ENCODE measurements around the gene NLGN2.

Gene NLGN2

DNA sequence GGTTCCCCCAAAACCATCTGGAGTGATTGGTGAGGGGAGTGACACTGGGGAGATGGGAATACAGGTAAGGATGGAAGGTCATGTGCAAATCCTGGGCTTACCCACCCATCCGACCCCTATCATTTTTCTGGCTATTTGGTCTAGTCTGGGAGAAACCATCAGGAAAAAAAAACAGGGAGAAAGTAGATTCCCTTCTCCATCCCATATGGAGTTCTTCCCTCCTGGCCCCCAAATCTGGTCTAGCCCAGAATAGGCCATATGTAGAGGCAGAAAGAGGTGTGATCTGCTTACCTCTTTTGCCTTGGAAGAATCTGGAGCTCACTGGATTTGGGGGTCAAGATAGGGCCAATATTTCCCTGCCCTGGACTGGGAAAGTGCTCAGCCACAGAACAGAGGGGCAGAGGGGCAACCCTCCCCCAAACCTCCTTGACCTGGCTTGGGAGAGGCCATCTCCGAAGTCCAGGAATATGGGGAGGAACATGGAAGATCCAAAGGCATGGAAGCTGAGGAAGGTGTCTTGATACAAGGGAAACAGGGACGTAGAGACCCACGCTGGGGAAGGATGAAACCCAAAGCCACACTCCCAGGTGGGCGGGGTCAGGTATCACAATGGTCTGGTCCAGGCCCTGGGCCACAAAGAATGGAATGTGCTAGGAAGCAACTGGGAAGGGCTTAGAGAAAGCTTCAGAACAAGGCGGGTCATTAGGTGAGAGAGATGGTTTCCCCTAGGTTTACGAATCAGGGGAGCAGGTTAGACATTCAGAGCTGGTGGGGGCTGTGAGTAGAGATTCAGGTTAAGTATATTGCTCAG is 53.4 kb downstream of the NLGN2 start:
- DNase-seq (ENCODE audit: low read depth): no peak
- no peak overlapping the region for H3K4me3 ChIP-seq (ENCODE audit: low read depth, low read length)
- no peak for TF ChIP-seq CTCF (IDR thresholded peaks at IDR 0.05; ENCODE audit: control insufficient read depth, extremely low read depth, insufficient read depth)

GRCh38 chr17:7462474-7463371 is 55.1 kb downstream of the NLGN2 start:
- H3K4me3 ChIP-seq (ENCODE audit: low read depth, low read length): no peak overlapping the region
- TF ChIP-seq CTCF (IDR thresholded peaks at IDR 0.05; ENCODE audit: control insufficient read depth, extremely low read depth, insufficient read depth): no peak
- no peak for DNase-seq (ENCODE audit: low read depth)

GRCh38 chr17:7463372-7463846 is 55.8 kb downstream of the NLGN2 start:
- DNase-seq (ENCODE audit: low read depth): no peak
- no peak overlapping the region for H3K4me3 ChIP-seq (ENCODE audit: low read depth, low read length)
- TF ChIP-seq CTCF (IDR thresholded peaks at IDR 0.05; ENCODE audit: control insufficient read depth, extremely low read depth, insufficient read depth): no peak

DNA sequence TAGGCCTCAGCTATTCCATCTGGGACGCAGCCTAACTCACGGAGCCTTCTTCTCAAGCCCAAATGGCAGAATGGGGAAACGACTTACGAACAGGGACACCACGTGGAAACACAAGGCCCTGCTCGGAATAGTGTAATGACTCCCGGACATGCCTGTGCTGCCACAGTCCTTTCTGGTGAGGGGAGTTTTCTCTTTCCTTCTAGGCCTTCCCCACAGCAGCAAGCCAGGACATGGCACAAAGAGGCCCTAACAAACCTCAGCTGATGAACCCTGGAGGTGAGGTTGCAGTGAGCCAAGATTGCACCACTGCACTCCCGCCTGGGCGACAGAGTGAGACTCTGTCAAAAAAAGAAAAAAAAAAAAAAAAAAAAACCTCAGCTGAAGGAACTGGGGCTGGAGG is 56.4 kb downstream of the NLGN2 start:
- TF ChIP-seq CTCF (IDR thresholded peaks at IDR 0.05; ENCODE audit: control insufficient read depth, extremely low read depth, insufficient read depth): no peak
- H3K4me3 ChIP-seq (ENCODE audit: low read depth, low read length): no peak overlapping the region
- DNase-seq (ENCODE audit: low read depth): no peak

DNA sequence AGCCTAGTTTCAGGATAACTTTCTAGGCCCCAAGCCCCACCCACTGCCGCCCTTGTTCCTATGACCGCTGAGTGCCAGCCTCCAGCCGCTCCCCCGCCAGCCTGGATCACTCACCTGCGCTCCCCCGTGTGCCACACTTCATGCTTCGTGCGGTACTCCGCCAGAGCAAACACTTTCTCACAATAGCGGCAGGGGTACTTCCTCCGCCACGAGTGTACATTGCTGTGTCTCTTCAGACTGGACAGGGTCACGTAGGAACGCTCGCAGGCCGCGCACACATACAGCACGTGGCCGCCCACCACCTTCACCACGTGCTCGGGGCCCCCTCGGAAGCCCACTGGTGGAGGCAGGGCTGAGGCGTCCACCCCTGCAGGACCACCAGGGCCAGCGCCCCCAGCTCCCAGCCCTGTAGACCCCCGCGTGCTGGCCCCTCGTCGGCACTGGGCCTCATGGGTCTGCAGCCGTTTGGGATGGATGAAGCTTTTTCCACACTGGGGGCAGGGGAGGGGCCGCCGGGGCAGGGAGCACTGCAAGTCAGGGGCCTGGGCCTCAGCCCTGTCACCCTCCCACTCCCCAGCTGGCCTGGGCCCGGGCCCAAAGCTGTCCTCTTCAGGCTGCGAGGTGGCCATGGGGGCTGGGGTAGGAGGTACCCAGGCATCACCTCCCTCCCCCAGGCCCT is 58.1 kb downstream of the NLGN2 start:
- H3K4me3 ChIP-seq (ENCODE audit: low read depth, low read length): no peak overlapping the region
- no peak for TF ChIP-seq CTCF (IDR thresholded peaks at IDR 0.05; ENCODE audit: control insufficient read depth, extremely low read depth, insufficient read depth)
- no peak for DNase-seq (ENCODE audit: low read depth)

DNA sequence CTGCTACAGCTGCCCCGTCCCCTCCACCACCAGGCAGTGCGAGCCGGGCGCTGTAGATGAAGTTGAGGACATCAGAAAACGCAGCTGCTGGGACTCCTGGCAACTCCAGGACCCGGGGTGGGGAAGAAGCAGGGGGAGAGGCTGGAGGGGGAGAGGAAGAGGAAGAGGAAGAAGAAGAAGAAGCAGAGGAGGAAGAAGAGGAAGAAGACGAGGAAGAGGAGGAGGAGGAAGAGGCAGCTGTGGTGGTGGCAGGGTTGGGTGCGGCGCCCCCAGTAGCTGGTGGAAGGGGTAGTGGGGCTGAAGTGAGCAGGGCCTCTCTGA is 58.6 kb downstream of the NLGN2 start:
- no peak overlapping the region for H3K4me3 ChIP-seq (ENCODE audit: low read depth, low read length)
- no peak for TF ChIP-seq CTCF (IDR thresholded peaks at IDR 0.05; ENCODE audit: control insufficient read depth, extremely low read depth, insufficient read depth)
- DNase-seq (ENCODE audit: low read depth): no peak
